ENCODE data around the gene NLRP6.
"Not testable (repeated sequence)": the region's sequence is repeated elsewhere in the genome, so short reads cannot be mapped to it uniquely, and the experiment has no call there.

The NLRP6 gene

DNA sequence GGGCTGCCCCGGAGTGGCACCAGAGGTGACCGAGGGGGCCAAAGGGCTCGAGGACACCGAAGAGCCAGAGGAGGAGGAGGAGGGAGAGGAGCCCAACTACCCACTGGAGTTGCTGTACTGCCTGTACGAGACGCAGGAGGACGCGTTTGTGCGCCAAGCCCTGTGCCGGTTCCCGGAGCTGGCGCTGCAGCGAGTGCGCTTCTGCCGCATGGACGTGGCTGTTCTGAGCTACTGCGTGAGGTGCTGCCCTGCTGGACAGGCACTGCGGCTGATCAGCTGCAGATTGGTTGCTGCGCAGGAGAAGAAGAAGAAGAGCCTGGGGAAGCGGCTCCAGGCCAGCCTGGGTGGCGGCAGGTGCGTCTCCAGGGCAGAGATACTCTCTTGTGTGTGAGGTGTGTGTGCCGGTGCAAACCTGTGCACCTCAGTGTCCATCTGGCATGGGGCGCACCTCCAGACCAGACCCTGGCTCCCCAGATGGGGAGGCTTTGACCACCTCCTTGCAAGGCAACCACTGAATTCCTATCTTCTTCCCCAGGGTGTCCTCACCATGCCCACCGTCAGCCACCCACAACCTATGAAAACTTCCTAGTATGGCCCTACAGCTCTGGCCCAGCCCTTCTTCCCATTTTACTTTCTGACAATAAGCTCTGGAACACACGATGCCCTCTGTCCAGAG lies 3.4 kb downstream of the NLRP6 start:
- Histone ChIP-seq H3K9me3 (ENCODE audit: control insufficient read depth, low read length) (no peaks in the 10 kb centered on the region), H3K4me1 (ENCODE audit: control insufficient read depth, insufficient read depth, low read length) (no peaks in the 10 kb centered on the region), H3K27ac (ENCODE audit: insufficient read depth, low read depth, low read length, poor library complexity, severe bottlenecking) (no peak overlapping the region), H3K4me3 (ENCODE audit: insufficient read depth, low read depth, low read length) (no peak overlapping the region), H3K36me3 (ENCODE audit: control insufficient read depth, insufficient read depth, low read length) (no peaks in the 10 kb centered on the region), H3K27me3 (ENCODE audit: control insufficient read depth, insufficient read depth, low read length, poor library complexity, severe bottlenecking) (peaks cover 58% of the 10 kb centered on the region)
- 92% methylated on average over 26 of the region's 26 CpGs for WGBS, 2 experiments

DNA sequence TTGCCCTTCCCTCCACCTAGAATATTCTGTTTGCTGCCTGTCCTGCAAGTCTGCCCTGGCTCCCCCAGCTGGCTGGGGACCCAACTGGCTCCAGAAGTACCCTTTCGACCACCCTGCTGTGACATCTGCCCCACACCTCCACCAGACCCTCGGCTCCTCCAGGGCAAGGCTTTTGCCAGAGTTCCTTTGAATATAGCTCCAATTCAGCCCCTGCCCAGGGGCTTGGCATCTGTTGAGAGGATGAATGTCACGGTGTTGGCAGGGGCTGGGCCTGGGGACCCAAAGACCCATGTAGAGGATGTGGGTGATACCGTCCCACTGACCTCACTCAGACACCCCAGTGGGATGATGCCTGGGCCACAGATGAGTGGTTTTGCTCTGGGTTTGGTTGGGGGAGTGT lies 4.0 kb downstream of the NLRP6 start:
- H3K9me3 ChIP-seq (ENCODE audit: control insufficient read depth, low read length), result no peaks in the 10 kb centered on the region
- H3K27ac ChIP-seq (ENCODE audit: insufficient read depth, low read depth, low read length, poor library complexity, severe bottlenecking), result no peak overlapping the region
- WGBS, 2 experiments, result 84 to 92% methylated on average over 4 of the region's 4 CpGs
- H3K4me1 ChIP-seq (ENCODE audit: control insufficient read depth, insufficient read depth, low read length), result no peaks in the 10 kb centered on the region
- H3K27me3 ChIP-seq (ENCODE audit: control insufficient read depth, insufficient read depth, low read length, poor library complexity, severe bottlenecking), result peaks cover 64% of the 10 kb centered on the region
- no peak overlapping the region for H3K4me3 ChIP-seq (ENCODE audit: insufficient read depth, low read depth, low read length)
- H3K36me3 ChIP-seq (ENCODE audit: control insufficient read depth, insufficient read depth, low read length), result no peaks in the 10 kb centered on the region

DNA sequence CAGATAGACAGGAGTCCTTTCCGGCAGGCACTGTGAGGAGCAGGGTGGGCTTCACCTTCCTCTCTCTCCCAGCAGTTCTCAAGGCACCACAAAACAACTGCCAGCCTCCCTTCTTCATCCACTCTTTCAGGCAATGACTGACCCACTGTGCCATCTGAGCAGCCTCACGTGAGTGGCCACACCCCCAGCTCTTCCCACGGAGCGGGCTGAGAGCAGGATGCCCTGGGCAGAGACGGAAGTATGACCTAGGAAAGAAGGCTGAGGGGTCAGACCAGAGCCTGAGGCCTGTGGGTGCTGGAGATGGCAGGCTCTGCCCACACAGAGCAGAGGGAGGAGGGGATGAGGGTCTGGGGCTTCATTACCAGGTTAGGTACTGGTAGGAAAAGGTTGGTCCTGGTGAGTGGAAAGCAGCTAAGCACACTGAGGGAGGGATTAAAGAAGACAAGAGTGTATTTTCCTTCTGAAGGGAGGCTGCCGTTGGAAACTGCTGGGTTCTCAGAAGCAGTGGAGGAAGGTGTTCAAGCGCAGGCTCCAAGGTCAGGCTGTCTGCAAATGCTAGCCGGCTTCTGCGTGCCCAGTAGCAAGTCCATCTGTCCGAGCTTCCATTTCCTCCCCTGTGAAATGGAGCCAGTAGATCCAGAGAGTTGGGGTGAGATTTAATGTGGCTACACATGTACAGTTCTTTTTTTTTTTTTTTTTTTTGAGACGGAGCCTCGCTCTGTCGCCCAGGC lies 4.6 kb downstream of the NLRP6 start:
- peaks cover 70% of the 10 kb centered on the region for H3K27me3 ChIP-seq (ENCODE audit: control insufficient read depth, insufficient read depth, low read length, poor library complexity, severe bottlenecking)
- WGBS, 2 experiments, result 86 to 87% methylated on average over 11 to 12 of the region's 13 CpGs
- no peak overlapping the region for H3K4me3 ChIP-seq (ENCODE audit: insufficient read depth, low read depth, low read length)
- no peaks in the 10 kb centered on the region for H3K9me3 ChIP-seq (ENCODE audit: control insufficient read depth, low read length)
- H3K4me1 ChIP-seq (ENCODE audit: control insufficient read depth, insufficient read depth, low read length), result no peaks in the 10 kb centered on the region
- H3K36me3 ChIP-seq (ENCODE audit: control insufficient read depth, insufficient read depth, low read length), result no peaks in the 10 kb centered on the region
- H3K27ac ChIP-seq (ENCODE audit: insufficient read depth, low read depth, low read length, poor library complexity, severe bottlenecking), result no peak overlapping the region

DNA sequence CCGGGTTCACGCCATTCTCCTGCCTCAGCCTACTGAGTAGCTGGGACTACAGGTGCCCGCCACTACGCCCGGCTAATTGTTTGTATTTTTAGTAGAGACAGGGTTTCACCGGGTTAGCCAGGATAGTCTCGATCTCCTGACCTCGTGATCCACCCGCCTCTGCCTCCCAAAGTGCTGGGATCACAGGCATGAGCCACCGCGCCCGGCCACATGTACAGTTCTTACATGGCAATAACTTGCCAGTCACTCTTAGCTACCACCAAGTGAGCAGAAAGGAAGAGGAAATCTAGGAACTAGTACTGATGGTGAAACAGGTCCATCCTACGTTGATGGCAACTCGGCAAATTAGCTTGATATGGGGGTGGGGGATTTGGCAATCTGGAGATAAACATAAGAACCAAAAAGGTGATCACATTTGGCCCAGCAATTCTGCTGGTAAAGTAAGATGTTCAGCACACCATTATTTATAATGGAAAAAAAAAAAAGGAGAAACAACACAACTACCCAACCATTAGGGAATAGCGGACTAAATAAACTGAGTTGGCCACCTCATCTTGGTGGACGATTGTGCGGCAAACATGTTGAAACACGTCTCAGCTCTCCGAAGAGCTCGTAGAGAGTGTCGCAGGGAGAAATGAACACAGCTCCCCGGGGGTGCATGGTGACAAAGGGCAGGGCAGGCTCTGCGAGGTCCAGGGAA lies 5.3 kb downstream of the NLRP6 start:
- no peak overlapping the region for H3K27ac ChIP-seq (ENCODE audit: insufficient read depth, low read depth, low read length, poor library complexity, severe bottlenecking)
- 91% methylated on average over 23 of the region's 23 CpGs for WGBS, 2 experiments
- no peak overlapping the region for H3K4me3 ChIP-seq (ENCODE audit: insufficient read depth, low read depth, low read length)
- H3K4me1 ChIP-seq (ENCODE audit: control insufficient read depth, insufficient read depth, low read length), result no peaks in the 10 kb centered on the region
- H3K27me3 ChIP-seq (ENCODE audit: control insufficient read depth, insufficient read depth, low read length, poor library complexity, severe bottlenecking), result peaks cover 70% of the 10 kb centered on the region
- no peaks in the 10 kb centered on the region for H3K9me3 ChIP-seq (ENCODE audit: control insufficient read depth, low read length)
- H3K36me3 ChIP-seq (ENCODE audit: control insufficient read depth, insufficient read depth, low read length), result no peaks in the 10 kb centered on the region

DNA sequence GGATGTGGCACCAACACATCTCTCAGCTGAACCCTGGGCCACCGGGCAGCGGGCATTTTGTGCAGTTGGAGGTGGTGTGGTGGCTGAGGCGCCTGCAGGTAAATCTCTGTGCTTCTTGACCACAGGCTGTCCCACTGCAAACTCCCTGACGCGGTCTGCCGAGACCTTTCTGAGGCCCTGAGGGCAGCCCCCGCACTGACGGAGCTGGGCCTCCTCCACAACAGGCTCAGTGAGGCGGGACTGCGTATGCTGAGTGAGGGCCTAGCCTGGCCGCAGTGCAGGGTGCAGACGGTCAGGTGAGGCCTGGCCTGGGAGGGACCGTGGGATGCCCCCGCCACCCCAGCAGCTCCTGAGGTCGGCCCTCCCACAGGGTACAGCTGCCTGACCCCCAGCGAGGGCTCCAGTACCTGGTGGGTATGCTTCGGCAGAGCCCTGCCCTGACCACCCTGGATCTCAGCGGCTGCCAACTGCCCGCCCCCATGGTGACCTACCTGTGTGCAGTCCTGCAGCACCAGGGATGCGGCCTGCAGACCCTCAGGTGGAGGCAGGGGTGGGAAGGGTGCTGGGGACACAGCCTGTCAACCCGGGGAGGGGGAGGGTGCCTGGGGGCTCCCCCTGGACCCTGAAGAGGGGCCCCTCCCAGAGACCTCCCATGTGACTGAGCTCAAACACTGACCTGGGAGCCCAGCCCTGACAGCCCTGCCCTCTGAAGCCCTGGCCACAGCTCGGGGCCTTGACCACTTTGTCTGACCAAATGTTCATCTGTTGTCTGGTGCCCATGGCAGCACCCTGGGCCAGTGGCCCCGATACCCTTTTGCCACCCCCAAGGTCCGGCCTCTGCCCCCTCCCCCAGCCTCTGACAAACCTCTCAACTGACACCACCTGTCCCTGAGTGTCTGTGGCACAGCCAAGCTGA lies 6.2 kb downstream of the NLRP6 start:
- Histone ChIP-seq H3K27ac (ENCODE audit: insufficient read depth, low read depth, low read length, poor library complexity, severe bottlenecking) (no peak overlapping the region), H3K36me3 (ENCODE audit: control insufficient read depth, insufficient read depth, low read length) (no peaks in the 10 kb centered on the region), H3K4me1 (ENCODE audit: control insufficient read depth, insufficient read depth, low read length) (no peaks in the 10 kb centered on the region), H3K9me3 (ENCODE audit: control insufficient read depth, low read length) (no peaks in the 10 kb centered on the region), H3K27me3 (ENCODE audit: control insufficient read depth, insufficient read depth, low read length, poor library complexity, severe bottlenecking) (peaks cover 66% of the 10 kb centered on the region), H3K4me3 (ENCODE audit: insufficient read depth, low read depth, low read length) (no peak overlapping the region)
- WGBS, 2 experiments, result 88 to 90% methylated on average over 24 of the region's 24 CpGs

DNA sequence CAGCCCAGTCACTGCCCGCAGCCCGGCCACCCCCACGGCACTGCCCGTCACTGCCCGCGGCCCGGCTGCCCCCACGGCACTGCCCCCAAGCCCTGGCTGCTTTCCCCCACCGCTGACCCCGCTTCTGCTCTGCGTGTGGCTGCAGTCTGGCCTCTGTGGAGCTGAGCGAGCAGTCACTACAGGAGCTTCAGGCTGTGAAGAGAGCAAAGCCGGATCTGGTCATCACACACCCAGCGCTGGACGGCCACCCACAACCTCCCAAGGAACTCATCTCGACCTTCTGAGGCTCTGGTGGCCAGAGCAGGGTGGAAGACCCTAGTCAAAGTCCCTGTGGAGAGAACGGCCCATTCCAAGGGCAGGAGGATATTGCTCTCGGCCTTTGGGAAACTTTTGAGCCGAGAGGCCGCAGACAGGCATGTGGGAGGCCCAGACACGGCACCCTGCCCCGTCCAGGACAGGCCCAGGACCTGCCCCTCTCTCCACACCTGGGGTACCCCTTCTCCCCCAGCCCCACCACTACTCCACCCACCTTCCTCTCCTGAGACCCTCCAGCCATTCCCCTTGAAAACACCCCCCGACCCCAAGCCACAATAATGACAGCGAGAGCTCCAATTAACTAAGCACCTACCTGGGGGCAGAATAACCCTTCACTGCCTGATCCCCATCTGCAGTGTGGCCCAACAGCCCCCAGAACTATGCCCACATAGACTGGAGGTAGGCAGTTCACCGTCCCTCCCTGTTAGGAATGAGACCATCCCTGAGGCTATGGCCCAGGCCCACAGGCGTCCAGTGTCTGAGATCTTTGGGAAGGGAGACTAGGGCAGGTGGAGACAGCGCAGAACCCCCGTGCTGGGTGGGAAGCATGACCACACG lies 7.0 kb downstream of the NLRP6 start:
- H3K4me3 ChIP-seq (ENCODE audit: insufficient read depth, low read depth, low read length), result no peak overlapping the region
- H3K9me3 ChIP-seq (ENCODE audit: control insufficient read depth, low read length), result no peaks in the 10 kb centered on the region
- H3K36me3 ChIP-seq (ENCODE audit: control insufficient read depth, insufficient read depth, low read length), result no peaks in the 10 kb centered on the region
- H3K4me1 ChIP-seq (ENCODE audit: control insufficient read depth, insufficient read depth, low read length), result no peaks in the 10 kb centered on the region
- peaks cover 61% of the 10 kb centered on the region for H3K27me3 ChIP-seq (ENCODE audit: control insufficient read depth, insufficient read depth, low read length, poor library complexity, severe bottlenecking)
- 88 to 89% methylated on average over 29 of the region's 29 CpGs for WGBS, 2 experiments
- H3K27ac ChIP-seq (ENCODE audit: insufficient read depth, low read depth, low read length, poor library complexity, severe bottlenecking), result no peak overlapping the region

DNA sequence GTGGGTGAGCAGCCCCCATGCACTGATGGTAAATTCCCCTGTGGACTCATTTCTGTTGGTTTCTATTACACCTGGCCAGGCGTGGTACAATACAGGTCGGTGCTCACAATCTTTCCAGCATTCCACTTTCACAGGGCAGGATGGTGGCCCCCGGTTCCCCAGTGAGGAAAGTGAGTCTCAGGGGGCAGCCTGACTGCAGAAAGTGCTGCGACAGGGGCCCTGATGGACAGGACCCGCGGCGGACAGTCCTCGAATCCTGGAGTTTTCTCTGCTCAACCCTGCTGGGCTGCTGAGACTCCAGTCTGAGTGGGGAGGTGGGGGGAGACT lies 7.7 kb downstream of the NLRP6 start:
- WGBS, 2 experiments, result 93 to 95% methylated on average over 8 of the region's 8 CpGs
- H3K4me3 ChIP-seq (ENCODE audit: insufficient read depth, low read depth, low read length), result no peak overlapping the region

DNA sequence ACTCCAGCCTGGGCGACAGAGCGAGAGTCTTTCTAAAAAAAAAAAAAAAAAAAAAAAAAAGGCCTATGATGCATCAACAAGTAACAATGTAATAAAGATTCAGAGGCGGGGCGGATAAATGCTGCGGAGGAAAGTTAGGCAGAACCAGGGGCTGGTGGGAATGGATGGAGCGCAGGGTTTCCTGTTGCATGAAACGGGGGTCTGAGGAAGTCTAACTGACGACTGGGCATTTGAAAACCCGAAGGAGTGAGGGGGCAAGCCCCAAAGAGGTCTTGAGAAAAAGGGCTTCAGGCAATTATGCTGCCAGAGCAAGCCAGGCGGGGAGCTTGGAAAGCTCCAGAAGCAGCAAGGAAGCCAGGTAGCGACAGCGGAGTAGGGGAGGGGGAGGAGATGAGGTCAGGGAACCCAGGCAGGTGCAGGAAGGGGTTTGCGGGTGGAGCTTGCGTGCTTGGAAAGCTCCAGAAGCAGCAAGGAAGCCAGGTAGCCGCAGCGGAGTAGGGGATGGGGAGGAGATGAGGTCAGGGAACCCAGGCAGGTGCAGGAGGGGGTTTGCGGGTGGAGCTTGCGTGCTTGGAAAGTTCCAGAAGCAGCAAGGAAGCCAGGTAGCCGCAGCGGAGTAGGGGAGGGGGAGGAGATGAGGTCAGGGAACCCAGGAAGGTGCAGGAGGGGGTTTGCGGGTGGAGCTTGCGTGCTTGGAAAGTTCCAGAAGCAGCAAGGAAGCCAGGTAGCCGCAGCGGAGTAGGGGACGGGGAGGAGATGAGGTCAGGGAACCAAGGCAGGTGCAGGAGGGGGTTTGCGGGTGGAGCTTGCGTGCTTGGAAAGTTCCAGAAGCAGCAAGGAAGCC lies 9.0 kb downstream of the NLRP6 start:
- H3K4me3 ChIP-seq (ENCODE audit: insufficient read depth, low read depth, low read length); H3K36me3 ChIP-seq (ENCODE audit: control insufficient read depth, insufficient read depth, low read length); H3K9me3 ChIP-seq (ENCODE audit: control insufficient read depth, low read length); H3K4me1 ChIP-seq (ENCODE audit: control insufficient read depth, insufficient read depth, low read length); H3K27ac ChIP-seq (ENCODE audit: insufficient read depth, low read depth, low read length, poor library complexity, severe bottlenecking): not testable (repeated sequence)
- WGBS, 2 experiments, result 93% methylated on average over 25 of the region's 27 CpGs
- H3K27me3 ChIP-seq (ENCODE audit: control insufficient read depth, insufficient read depth, low read length, poor library complexity, severe bottlenecking), result peaks cover 42% of the 10 kb centered on the region

More for the DNA sequence above, 7.7 kb downstream of the NLRP6 start:
- Histone ChIP-seq H3K36me3 (ENCODE audit: control insufficient read depth, insufficient read depth, low read length) (no peaks in the 10 kb centered on the region), H3K4me1 (ENCODE audit: control insufficient read depth, insufficient read depth, low read length) (no peaks in the 10 kb centered on the region), H3K9me3 (ENCODE audit: control insufficient read depth, low read length) (no peaks in the 10 kb centered on the region), H3K27ac (ENCODE audit: insufficient read depth, low read depth, low read length, poor library complexity, severe bottlenecking) (no peak overlapping the region), H3K27me3 (ENCODE audit: control insufficient read depth, insufficient read depth, low read length, poor library complexity, severe bottlenecking) (peaks cover 55% of the 10 kb centered on the region)

All from ectodermal cell (in vitro differentiated cells).